SK-N-SH (cell line): Measurements from ENCODE around the gene TIMM17A. TPM values are rescaled to one million over a fixed set of nuclear protein-coding genes. Genes with fewer than 3 reads are reported as not detected.

Experiments
- CTCF ChIA-PET: fragments of 300-600, 350-600 bp; formaldehyde crosslinking; extraction: SDS; loops from one replicate; lab custom pipeline; 2021; lab: Yijun Ruan, JAX
- POLR2A ChIA-PET: fragments of 350-600 bp; sonication (Branson Sonifier 250); formaldehyde crosslinking; extraction: SDS; loops from one replicate; lab custom pipeline; 2020; ENCODE audit warnings: antibody characterized with exemption, inconsistent platforms; lab: Yijun Ruan, JAX
- DNase-seq: peaks from one replicate; pipeline ENCODE4 v3.0.0; 2012
- H2AFZ ChIP-seq: fragments of 200-600 bp; sonication (generic); 2 replicates; pipeline ENCODE4 v1.8.1; 2016; ENCODE audit warnings: antibody characterized with exemption, mild to moderate bottlenecking, low read depth
- H3F3A ChIP-seq: fragments of 200-600 bp; sonication (generic); replicated peaks from 2 replicates; pipeline ENCODE3; 2016; ENCODE audit warnings: antibody characterized with exemption, mild to moderate bottlenecking; ENCODE audit not compliant: insufficient read depth
- H3K27ac ChIP-seq, 2 experiments: fragments of 200-500 bp in 1 of 2; fragments of 200-600 bp in 1 of 2; sonication (Bioruptor generic) in 1 of 2; sonication (generic), shearing (Covaris generic) in 1 of 2; 2 replicates each; pipeline versions ENCODE4 v1.5.1 to v1.6.1; 2014 to 2016; ENCODE audit warnings: low read depth in 2 of 2, inconsistent platforms in 1 of 2, low read length in 1 of 2, mild to moderate bottlenecking in 1 of 2, mixed read lengths in 1 of 2
- H3K27me3 ChIP-seq: fragments of 200-600 bp; sonication (generic), shearing (Covaris generic); 2 replicates; pipeline ENCODE4 v1.6.1; 2016; ENCODE audit warnings: mixed run types; ENCODE audit not compliant: insufficient read depth
- H3K36me3 ChIP-seq, 2 experiments: fragments of 200-500 bp in 1 of 2; fragments of 200-600 bp in 1 of 2; sonication (Bioruptor generic) in 1 of 2; sonication (generic) in 1 of 2; replicated peaks in 1 of 2; 2 replicates each; pipeline versions ENCODE3 to v1.5.1; 2014 to 2016; ENCODE audit warnings: low read length in 1 of 2, mild to moderate bottlenecking in 1 of 2; ENCODE audit not compliant: insufficient read depth in 2 of 2, control insufficient read depth in 1 of 2
- H3K4me1 ChIP-seq, 2 experiments: fragments of 200-500 bp in 1 of 2; fragments of 200-600 bp in 1 of 2; sonication (Bioruptor generic) in 1 of 2; sonication (generic), shearing (Covaris generic) in 1 of 2; 2 replicates each; pipeline versions ENCODE4 v1.5.1 to v1.6.1; 2014 to 2016; ENCODE audit warnings: low read depth in 1 of 2, low read length in 1 of 2, mixed run types in 1 of 2; ENCODE audit not compliant: insufficient read depth in 2 of 2, control insufficient read depth in 1 of 2
- H3K4me2 ChIP-seq: fragments of 200-600 bp; sonication (generic), shearing (Covaris generic); 2 replicates; pipeline ENCODE4 v1.6.1; 2017; ENCODE audit warnings: mixed run types
- H3K4me3 ChIP-seq, 2 experiments: fragments of 200-500 bp in 1 of 2; fragments of 200-600 bp in 1 of 2; sonication (Bioruptor generic) in 1 of 2; sonication (generic), shearing (Covaris generic) in 1 of 2; 2 replicates each; pipeline versions ENCODE4 v1.5.1 to v1.8.1; 2014 to 2016; ENCODE audit warnings: low read depth in 2 of 2, inconsistent platforms in 1 of 2, low read length in 1 of 2, mild to moderate bottlenecking in 1 of 2, mixed read lengths in 1 of 2, moderate library complexity in 1 of 2
- H3K79me2 ChIP-seq: fragments of 200-600 bp; sonication (generic); 2 replicates; pipeline ENCODE4 v1.8.1; 2017; ENCODE audit warnings: mild to moderate bottlenecking; ENCODE audit not compliant: insufficient read depth
- H3K9ac ChIP-seq: fragments of 200-600 bp; sonication (generic); 2 replicates; pipeline ENCODE4 v1.6.1; 2017; ENCODE audit warnings: mixed run types
- H3K9me2 ChIP-seq: fragments of 200-600 bp; sonication (generic); 2 replicates; pipeline ENCODE4 v1.6.1; 2017; ENCODE audit warnings: mixed run types
- H3K9me3 ChIP-seq: fragments of 200-600 bp; sonication (generic); 2 replicates; pipeline ENCODE4 v1.6.1; 2017; ENCODE audit warnings: mixed run types, mild to moderate bottlenecking, moderate library complexity
- H4K20me1 ChIP-seq: fragments of 200-600 bp; sonication (generic); 2 replicates; pipeline ENCODE4 v1.6.1; 2017; ENCODE audit warnings: mild to moderate bottlenecking, mixed run types; ENCODE audit not compliant: insufficient read depth
- FOXJ3 ChIP-seq: sonication (generic); formaldehyde crosslinking; IDR thresholded peaks from 2 replicates; pipeline ENCODE4 v1.5.1; 2020; ENCODE audit warnings: mild to moderate bottlenecking, missing genetic modification reagents
- FOXM1 ChIP-seq: IDR thresholded peaks from 2 replicates; pipeline ENCODE4 v1.4.0; 2012; ENCODE audit warnings: low read depth, mild to moderate bottlenecking
- POLR2AphosphoS5 ChIP-seq: IDR thresholded peaks from 2 replicates; pipeline ENCODE4 v1.6.1; 2012; ENCODE audit warnings: low read depth, low read length
- RXRA ChIP-seq: IDR thresholded peaks from 2 replicates; pipeline ENCODE4 v1.4.0; 2012; ENCODE audit warnings: low read depth, mild to moderate bottlenecking, borderline replicate concordance
- TCF12 ChIP-seq: IDR thresholded peaks from 2 replicates; pipeline ENCODE4 v1.4.0; 2012
- USF1 ChIP-seq: IDR thresholded peaks from 2 replicates; pipeline ENCODE4 v1.4.0; 2012; ENCODE audit warnings: low read depth, borderline replicate concordance
- WGBS: methylation state at CpG from one replicate; pipeline ENCODE4 v1.1.6; 2017; ENCODE audit warnings: low lambda C conversion rate; 5-methylcytosine and 5-hydroxymethylcytosine counted together
- polyA plus RNA-seq, 3 experiments: library from polyadenylated mRNA; depleted of rRNA; stranded (reverse); fragments of >200 nt; gene quantifications; 2 replicates each; pipeline ENCODE4 v1.2.3, GENCODE V29; 2012
- TF ChIP-seq, protein P1 (sequence below): IDR thresholded peaks from 2 replicates; pipeline ENCODE4; 2012

The TIMM17A gene
- polyA plus RNA-seq, 1 of the 3 experiments (the other 2 are of a cell fraction) = 33.6 TPM

- CTCF ChIA-PET = interaction anchor here (0.6 to 20.4 kb wide), 6 partner anchors 16 to 119 kb away, joined by 3 to 411 read pairs (median 6); partner anchors contain the start of gene GPR37L1
- no peak overlapping the region for H3K27ac ChIP-seq
- no peaks in the 10 kb centered on the region for H3K9me3 ChIP-seq
These were observed 60.9 kb downstream of the TIMM17A start for GRCh38 chr1:202016022-202016810.

GRCh38 chr1:202016811-202017748 is 61.8 kb downstream of the TIMM17A start:
- no peaks in the 10 kb centered on the region for H3K27me3 ChIP-seq
- no peaks in the 10 kb centered on the region for H3F3A ChIP-seq
- 87% methylated on average over 21 of the region's 21 CpGs for WGBS
- ChIA-PET CTCF (interaction anchor here (1.1 to 2.7 kb wide), 7 partner anchors 8 to 121 kb away, joined by 3 to 10 read pairs (median 4); partner anchors contain the start of gene GPR37L1), POLR2A (interaction anchor here (0.6 kb wide), 1 partner anchor 1025 kb away, joined by 3 read pairs; no protein-coding TSS in a partner anchor)
- H3K9ac ChIP-seq = no peak overlapping the region
- no peak for DNase-seq
- no peaks in the 10 kb centered on the region for H3K79me2 ChIP-seq
- H3K36me3 ChIP-seq = no peaks in the 10 kb centered on the region
- no peak overlapping the region for H2AFZ ChIP-seq
- H3K9me2 ChIP-seq = no peaks in the 10 kb centered on the region
- no peak for TF ChIP-seq RXRA
- TF ChIP-seq POLR2AphosphoS5 = no peak
- no peak for TF ChIP-seq FOXM1
- TF ChIP-seq, all 33 proteins: peak for 0
- no peaks in the 10 kb centered on the region for H4K20me1 ChIP-seq
- no peak overlapping the region for H3K27ac ChIP-seq
- no peaks in the 10 kb centered on the region; a peak in 1 of 4 replicates for H3K4me1 ChIP-seq
- H3K9me3 ChIP-seq = no peaks in the 10 kb centered on the region
- H3K4me3 ChIP-seq = no peak overlapping the region
- H3K4me2 ChIP-seq = no peak overlapping the region

More at GRCh38 chr1:202016022-202016810, 60.9 kb downstream of the TIMM17A start:
- H3K36me3 ChIP-seq = no peaks in the 10 kb centered on the region
- H3K79me2 ChIP-seq = no peaks in the 10 kb centered on the region
- no peaks in the 10 kb centered on the region; a peak in 1 of 4 replicates for H3K4me1 ChIP-seq
- H3F3A ChIP-seq = no peaks in the 10 kb centered on the region
- no peak overlapping the region for H3K9ac ChIP-seq
- no peaks in the 10 kb centered on the region for H4K20me1 ChIP-seq
- H2AFZ ChIP-seq = no peak overlapping the region
- POLR2A ChIA-PET = interaction anchor here (0.6 kb wide), 1 partner anchor 1024 kb away, joined by 3 read pairs; no protein-coding TSS in a partner anchor
- H3K27me3 ChIP-seq = no peaks in the 10 kb centered on the region
- 81% methylated on average over 9 of the region's 9 CpGs for WGBS
- DNase-seq = no peak
- no peak overlapping the region for H3K4me2 ChIP-seq
- TF ChIP-seq POLR2AphosphoS5 (no peak), USF1 (no peak), TCF12 (peak; percentile 49), FOXJ3 (CRISPR knock-in tag) (no peak)
- TF ChIP-seq, protein P1, sequence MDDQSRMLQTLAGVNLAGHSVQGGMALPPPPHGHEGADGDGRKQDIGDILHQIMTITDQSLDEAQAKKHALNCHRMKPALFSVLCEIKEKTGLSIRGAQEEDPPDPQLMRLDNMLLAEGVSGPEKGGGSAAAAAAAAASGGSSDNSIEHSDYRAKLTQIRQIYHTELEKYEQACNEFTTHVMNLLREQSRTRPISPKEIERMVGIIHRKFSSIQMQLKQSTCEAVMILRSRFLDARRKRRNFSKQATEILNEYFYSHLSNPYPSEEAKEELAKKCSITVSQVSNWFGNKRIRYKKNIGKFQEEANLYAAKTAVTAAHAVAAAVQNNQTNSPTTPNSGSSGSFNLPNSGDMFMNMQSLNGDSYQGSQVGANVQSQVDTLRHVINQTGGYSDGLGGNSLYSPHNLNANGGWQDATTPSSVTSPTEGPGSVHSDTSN = 0 out of 2 replicates have a peak, but pooled peaks have one; percentile 22
- TF ChIP-seq, all 33 proteins: peak for 2
- Histone ChIP-seq H3K9me2 (no peaks in the 10 kb centered on the region), H3K4me3 (no peak overlapping the region)
